ENCODE results near the gene PLXND1.

The PLXND1 gene

DNA sequence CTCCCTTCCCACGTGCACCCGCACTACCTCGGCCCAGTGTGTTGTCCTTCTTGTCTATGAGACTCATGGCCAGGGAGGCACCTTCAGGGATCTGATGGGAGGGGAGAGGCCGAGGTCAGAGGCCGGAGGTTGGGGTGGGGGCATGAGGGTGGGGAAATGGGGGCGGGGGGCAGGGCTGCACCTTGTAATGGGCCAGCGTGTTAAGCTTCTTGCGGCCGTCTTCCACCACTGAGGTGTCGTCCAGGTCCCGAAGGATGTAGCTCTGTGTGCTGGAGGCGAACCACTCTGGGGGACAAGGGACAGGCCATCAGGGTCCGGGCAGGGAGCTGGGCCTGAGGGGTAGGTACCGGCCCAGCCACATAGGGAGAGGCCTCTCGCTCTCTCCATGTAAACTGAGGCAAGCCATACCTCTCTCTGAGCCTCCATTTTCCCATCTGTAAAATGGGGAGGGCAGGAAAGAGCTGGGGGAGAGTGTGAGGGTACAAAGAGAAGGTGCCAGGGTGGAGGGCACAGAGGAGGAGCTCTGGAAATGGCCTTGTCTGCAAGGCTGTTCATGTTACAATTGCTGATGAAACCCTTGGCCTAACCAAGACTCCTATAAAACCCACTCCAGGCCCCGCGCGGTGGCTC, 44.7 kb downstream of the PLXND1 start:
- no peak for DNase-seq (ENCODE audit: low spot score)

DNA sequence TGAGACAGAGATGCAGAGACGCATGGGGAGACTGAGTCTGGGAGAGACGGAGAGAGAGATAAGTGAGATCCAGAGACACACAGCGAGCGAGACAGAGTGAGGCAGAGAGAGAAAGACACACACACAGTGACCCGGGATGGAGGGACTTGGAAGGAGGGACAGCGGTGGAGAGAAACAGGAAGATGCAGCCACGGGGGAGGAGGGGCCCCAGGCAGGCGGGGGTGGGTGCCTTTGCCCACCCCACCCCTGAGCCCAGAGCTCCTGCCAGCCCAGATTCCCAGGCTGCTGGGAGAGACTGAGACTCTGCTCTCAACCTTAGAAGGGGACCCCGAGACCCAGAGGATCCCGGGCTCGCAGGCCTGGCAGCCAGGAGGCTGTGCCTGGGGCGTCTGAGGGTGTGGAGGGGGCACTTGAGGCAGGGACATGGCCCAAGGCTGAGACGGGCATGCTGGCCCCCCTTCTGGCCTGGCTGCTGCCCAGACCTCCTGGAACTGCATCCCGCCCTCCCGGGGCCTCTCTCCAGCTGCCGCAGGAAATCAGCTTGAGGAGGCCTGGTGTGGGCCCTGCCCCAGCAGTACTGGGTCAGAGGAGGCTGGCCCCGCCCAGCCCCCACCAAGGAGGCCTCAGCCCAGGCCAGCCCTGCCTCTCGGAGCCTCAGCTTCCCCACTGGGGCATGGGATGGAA, 45.4 kb downstream of the PLXND1 start:
- no peak for DNase-seq (ENCODE audit: low spot score)

DNA sequence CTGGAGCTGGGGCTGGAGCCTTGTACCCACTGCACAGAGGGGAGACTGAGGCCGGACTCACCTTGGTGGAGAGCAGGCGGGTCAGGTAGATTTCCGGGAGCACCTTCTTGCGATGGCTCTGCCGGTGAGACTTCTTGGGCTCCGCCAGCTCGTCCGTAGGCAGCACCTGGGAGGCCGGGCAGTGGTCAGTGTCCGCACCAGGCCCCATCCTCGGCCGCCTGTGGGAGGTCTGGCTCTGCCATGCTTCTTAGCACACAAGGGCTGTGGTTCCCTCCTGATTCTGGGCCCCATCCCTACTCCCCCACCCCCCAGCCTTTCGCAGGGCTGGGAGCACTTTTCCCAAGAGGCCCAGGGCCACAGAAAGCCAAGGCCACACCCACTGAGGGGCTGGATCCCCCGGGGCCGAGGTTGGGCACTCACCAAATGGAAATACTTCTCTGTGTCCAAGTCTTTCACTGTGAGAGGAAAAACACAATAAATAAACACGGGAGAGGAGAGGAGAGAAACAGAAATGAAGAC, 46.1 kb downstream of the PLXND1 start:
- no peak for DNase-seq (ENCODE audit: low spot score)

DNA sequence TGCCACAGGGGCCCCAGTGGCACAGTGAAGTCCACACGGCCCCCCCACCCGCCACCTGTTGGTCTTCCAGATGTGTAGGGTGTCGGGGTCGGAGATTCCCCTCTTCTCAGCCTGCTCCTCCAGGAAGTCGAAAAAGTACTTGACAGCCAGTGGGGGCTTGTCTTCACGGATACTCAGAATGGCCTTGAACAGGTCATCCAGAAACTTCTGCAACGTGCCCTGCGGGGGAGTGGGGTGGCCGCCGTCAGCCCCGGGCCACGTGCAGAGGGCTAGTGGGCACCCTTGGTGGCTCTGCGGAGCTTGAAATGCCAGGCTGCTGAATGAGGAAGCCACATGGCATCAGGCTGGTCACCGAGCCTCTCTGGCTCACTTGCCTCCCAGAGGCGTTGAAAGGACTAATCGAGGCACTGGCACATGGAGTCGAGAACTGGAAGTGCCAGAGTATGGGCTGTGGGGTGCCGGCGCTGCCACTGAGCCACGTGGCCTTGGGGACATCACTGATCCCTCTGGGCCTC, 46.9 kb downstream of the PLXND1 start:
- DNase-seq (ENCODE audit: low spot score) = no peak

- no peak for DNase-seq (ENCODE audit: low spot score)
These were observed 47.5 kb downstream of the PLXND1 start for GRCh38 chr3:129558772-129559564.

DNA sequence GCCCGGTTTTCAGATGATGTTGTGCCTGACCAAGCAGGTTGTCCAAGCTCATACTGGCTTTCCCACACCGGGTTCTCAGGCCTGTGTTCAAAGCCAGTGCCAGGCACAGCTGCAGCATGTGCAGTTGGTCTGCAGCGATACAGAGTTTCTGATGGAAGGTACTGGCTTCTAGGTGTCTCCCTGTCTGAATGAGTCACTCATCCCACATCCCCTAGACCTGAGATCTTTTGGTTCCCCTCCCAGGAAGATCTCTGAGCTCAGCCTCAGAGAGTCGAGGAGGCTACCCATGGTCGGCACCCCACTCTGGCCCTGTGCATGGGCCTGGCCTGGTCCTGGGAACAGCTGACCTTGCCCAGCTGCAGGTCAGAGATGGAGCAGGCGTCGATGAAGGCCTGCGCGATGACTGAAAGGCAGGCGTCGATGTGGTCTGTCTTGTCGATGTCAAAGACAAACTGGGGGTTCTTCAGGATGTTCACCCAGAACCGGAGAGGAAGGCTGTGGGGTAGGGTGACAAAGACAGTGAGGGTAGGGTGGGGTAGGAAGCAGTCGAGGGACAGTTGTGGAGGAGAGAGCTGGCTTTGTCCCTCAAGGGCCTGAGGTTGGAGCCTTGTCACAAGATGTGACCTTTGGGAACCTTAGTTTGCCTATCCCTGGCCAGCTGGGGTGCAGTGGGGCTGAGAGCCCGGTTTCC, 48.2 kb downstream of the PLXND1 start:
- no peak for DNase-seq (ENCODE audit: low spot score)

- DNase-seq (ENCODE audit: low spot score) = no peak
These were observed 49.0 kb downstream of the PLXND1 start for GRCh38 chr3:129557548-129557894.

DNA sequence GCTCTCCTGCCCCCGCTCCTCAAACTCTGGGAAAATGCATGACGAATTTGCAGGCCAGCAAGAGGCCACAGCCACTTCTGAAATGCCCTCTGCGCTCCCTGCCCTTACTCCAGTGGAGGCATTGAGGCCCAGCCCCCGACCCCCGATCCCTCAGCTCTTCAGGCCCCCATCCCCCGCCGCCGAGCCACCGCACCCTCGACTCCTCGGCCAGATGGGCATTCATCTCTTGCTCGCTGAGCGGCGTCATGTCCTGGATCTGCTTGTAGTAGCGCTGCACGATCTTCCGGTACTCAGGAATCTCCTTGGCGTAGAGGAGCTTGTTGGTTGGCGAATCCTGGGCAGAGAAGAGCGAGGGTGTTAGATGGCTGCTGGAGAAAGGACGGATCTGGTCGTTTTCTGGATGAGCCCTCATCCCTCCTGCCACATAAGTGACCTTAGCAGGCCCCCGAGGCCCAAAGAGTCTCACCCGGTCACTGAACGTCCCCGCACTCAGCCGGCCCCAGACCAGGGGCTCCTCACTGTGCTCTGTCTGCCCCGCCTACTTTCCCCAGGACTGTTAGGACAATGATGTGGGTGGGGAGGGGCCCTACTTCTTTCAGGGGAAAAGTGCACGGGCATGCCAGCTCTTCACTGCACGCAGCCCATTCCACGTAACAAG, 49.5 kb downstream of the PLXND1 start:
- no peak for DNase-seq (ENCODE audit: low spot score)

GRCh38 chr3:129556358-129556695, 50.1 kb downstream of the PLXND1 start:
- DNase-seq (ENCODE audit: low spot score) = no peak

DNA sequence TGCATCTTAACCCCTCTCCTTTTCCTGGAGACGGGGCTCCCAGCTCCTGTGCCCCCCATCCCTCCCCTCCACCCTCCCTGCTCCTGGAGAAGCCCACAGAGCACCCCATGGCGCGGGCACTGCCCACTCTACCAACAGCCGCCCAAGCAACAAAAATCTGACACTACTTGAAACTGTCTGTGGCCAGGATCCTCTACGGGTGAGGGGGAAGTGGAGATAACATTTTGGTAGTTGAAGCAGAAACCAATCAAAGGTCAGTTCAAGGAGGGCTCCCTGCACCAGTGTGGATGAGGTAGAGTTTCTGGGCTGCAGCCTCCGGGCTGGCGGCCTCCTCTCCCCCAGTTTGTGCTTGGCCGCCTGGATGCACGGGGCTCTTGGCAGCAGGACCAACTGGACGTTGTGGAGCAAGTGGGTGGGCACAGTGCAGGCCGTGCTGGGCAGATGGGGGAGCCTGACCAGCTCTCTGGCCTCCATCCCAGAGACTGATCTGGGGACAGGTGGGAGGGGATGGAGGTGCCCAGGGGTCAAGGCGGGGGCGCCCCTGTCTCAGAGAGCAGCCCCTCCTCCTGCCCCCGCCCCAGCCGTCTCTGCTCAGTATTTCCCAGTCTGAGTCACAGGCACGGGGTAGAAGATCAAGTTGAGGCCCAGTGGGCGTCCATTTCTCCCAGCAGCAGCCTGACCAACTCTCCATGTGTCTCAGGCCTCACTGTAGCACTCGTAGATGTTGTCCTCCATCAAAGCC, 50.7 kb downstream of the PLXND1 start:
- DNase-seq (ENCODE audit: low spot score) = no peak

- DNase-seq (ENCODE audit: low spot score) = no peak
These were observed 51.3 kb downstream of the PLXND1 start for GRCh38 chr3:129555153-129555550.

DNA sequence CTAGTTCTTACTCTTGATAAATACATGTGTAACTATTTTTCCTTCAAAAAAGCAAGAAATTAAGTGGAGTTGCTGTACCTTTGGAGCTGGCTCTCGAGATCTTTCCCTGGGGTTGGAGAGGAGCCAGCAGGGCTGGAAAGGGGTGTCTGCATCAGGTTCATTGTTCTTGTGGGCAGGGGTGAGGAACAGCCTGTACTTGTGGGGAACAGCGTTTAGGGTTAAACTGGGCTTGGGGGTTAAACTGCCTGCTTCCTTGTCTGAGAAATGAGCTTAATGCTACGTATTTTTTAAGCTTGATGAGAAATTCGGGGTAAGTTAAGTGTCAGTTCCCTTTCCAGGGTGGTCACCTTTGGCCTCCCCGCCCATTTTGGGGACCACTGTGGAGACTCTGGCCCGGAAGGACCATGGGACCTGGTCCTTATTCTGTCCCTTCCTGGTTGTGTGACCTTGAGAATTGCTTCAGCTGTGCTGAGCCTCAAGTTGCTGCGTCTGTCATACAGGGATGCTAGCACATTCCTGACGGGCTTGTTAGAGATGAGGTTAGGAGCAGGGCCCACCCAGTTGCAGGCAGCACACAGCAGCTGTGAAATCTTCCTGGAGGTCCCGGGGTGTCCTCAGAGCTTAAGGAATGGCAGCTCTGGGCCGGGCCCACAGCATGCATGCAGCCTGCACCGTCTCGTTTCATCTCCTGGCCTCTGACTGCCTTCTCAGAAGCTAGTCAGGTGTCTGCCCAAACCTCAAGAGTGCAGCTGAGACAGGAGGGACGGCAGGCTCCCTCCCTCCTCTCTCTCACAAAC, 51.9 kb downstream of the PLXND1 start:
- DNase-seq (ENCODE audit: low spot score) = no peak

DNA sequence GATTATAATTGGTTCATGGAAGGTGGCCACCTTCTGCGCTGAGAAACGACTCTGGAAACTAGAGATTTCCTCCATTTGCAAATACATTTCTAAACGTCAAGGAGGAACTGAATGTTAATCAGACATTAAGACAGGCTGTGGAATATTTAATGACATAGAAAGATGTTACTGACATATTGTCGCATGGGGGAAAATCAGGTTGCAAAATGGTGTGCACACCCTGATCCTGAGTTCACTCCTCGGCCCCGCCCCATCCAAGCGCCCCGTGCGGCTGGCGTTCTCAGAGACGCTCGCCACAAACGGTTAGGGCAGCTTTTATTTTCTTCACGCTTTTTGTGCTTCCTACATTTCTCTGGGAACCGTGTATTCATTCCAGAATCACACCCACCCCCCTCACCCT, 52.8 kb downstream of the PLXND1 start:
- no peak for DNase-seq (ENCODE audit: low spot score)

DNA sequence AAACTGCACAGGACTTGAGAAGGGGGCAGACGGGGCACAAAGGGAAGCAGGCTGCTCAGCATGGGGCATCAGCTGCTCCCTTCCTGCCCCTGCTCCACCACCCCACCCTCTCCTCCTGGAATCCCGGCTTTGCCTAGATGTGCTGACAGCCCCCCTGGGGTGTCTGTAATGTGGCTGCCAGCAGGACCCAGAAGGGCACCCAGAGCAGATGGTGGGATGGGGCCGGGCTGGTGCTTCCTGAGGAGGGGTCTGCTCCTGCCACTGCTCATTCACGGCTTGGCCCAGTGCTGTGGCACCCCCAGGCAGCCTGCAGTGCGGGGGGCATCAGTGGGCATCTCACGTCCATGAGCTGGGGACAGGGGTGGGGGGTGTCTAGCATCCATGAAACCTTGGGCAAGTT, 53.3 kb downstream of the PLXND1 start:
- DNase-seq (ENCODE audit: low spot score) = no peak

DNA sequence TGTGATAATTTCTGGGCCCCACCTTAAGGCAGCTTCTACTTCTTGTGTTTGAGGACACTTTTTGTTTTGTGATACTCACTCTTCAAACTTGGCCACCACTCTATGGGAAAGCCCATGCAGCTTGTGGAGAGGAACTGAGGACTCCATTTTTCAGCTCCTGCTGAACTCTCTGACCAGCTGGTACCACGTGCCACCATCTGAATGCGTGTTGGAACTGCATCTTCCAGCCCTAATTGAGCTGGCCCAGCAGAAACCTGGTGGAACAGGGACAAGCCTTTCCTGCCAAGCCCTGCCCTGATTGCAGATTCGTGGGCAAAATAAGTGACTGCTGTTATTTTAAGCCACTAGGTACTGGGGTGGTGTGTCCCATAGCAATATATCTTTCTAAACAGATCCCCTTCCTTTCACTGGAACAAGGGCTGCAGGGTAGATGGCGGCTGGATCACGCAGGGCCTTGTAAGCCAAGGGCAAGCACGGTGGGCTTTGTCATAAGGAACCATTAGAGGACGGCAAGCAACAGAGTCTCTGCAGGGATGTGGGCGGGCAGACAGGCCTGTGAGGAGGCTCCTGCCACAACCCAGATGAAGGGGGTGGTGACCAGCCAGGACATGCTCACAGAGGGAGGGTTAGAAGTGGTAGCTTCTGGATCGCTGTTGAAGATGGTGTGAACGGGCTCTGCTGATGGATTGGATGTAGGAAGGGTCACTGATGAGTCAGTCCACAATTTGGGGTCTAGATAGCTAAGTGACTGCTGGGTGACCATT, 54.0 kb downstream of the PLXND1 start:
- DNase-seq (ENCODE audit: low spot score) = no peak

DNA sequence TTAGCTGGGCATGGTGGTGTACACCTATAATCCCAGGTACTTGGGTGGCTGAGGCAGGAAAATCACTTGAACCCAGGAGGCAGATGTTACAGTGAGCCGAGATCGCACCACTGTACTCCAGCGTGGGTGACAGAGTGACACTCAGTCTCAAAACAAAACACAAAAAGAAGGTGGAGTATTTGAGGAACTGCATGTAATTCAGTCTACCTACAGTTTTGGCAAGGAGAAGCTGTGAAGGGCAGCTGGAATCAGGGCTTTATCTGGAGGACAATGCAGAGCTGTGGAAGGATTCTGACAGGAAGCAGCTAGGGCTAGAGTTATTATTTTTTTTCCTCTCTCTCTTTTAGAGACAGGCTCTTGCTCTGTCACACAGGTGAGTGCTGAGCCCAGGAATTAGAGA, 56.7 kb downstream of the PLXND1 start:
- no peak for DNase-seq (ENCODE audit: low spot score)

DNA sequence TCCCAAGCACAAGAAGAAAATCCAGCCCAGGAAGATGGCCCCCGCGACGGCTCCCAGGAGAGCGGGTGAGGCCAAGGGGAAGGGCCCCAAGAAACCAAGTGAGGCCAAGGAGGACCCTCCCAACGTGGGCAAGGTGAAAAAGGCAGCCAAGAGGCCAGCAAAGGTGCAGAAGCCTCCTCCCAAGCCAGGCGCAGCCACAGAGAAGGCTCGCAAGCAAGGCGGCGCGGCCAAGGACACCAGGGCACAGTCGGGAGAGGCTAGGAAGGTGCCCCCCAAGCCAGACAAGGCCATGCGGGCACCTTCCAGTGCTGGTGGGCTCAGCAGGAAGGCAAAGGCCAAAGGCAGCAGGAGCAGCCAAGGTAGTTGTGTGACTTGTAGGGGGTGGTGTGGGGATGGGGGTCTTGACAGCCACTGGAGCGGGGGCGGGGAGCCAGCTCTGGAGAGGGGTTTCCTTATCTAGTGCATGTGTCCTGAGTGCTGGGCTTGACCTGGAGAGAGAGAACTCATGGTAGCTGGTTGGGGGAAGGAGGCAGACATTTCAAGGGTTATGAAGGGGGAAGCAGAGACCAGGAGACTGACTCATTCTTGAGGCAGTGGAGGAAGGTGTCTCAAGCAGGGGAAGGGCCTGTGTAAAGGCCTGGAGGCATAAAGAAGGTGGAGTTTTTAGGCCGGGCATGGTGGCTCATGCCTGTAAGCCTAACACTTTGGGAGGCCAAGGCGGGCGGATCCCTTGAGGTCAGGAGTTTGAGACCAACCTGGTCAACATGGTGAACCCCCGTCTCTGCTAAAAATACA, 57.3 kb downstream of the PLXND1 start:
- no peak for DNase-seq (ENCODE audit: low spot score)

GRCh38 chr3:129548104-129548965, 58.1 kb downstream of the PLXND1 start:
- no peak for DNase-seq (ENCODE audit: low spot score)
